IMR-90 (cell line): Measurements from ENCODE around the gene BACE1-AS. TPM values are rescaled to one million over a fixed set of nuclear protein-coding genes. Genes with fewer than 3 reads are reported as not detected.
A peak's percentile ranks its signal among the peaks of the same experiment; 100 is the strongest.

Source experiments
- ATAC-seq: fragments of 200-7000 bp; cut with Tn5 transposase; 2 replicates; pipeline ENCODE4 v1.9.1; 2020; ENCODE audit warnings: low read depth, mild to moderate bottlenecking, moderate library complexity
- BruUV-seq: library from RNA; stranded (reverse); fragments of 400-500 nt; replicated peaks from 2 replicates; lab custom pipeline; 2021; lab: Mats Ljungman, UMichigan
- CTCF ChIA-PET: fragments of 300-600 bp; formaldehyde crosslinking; extraction: SDS; loops from one replicate; lab custom pipeline; 2021; ENCODE audit warnings: antibody characterized with exemption; lab: Yijun Ruan, JAX
- POLR2A ChIA-PET: fragments of 300-600 bp; sonication (Branson Sonifier 250); formaldehyde crosslinking; loops from one replicate; lab custom pipeline; 2022; ENCODE audit warnings: antibody characterized with exemption; ENCODE audit not compliant: unreplicated experiment; lab: Charles Lee
- DNase-seq: peaks from one replicate; pipeline ENCODE4 v3.0.0; 2013
- H2AFZ ChIP-seq: replicated peaks from 2 replicates; pipeline ENCODE3; 2013; ENCODE audit warnings: low read length, mild to moderate bottlenecking; ENCODE audit not compliant: poor library complexity
- H2AK5ac ChIP-seq: 2 replicates; pipeline ENCODE4 v1.6.1; 2013; ENCODE audit warnings: low read depth, low read length, inconsistent platforms
- H2AK9ac ChIP-seq: replicated peaks from 2 replicates; pipeline ENCODE3; 2013; ENCODE audit warnings: mild to moderate bottlenecking, low read depth, low read length, moderate library complexity; ENCODE audit not compliant: poor library complexity
- H2BK120ac ChIP-seq: 2 replicates; pipeline ENCODE4 v1.6.1; 2013; ENCODE audit warnings: low read depth, low read length, inconsistent platforms
- H2BK15ac ChIP-seq: 3 replicates; pipeline ENCODE4 v1.6.1; 2013; ENCODE audit warnings: low read depth, low read length, inconsistent platforms
- H2BK20ac ChIP-seq: 2 replicates; pipeline ENCODE4 v1.6.1; 2013; ENCODE audit warnings: low read depth, mild to moderate bottlenecking, inconsistent platforms, low read length, moderate library complexity
- H2BK5ac ChIP-seq: 2 replicates; pipeline ENCODE4 v1.6.1; 2013; ENCODE audit warnings: mild to moderate bottlenecking, low read depth, low read length, inconsistent platforms; ENCODE audit not compliant: poor library complexity, severe bottlenecking
- H3K14ac ChIP-seq: replicated peaks from 2 replicates; pipeline ENCODE4 v1.6.1; 2013; ENCODE audit warnings: low read depth, low read length, inconsistent platforms
- H3K18ac ChIP-seq: 2 replicates; pipeline ENCODE4 v1.6.1; 2013; ENCODE audit warnings: low read depth, low read length, control low read depth
- H3K23ac ChIP-seq: 2 replicates; pipeline ENCODE4 v1.6.1; 2013; ENCODE audit warnings: low read depth, low read length, inconsistent platforms
- H3K27ac ChIP-seq: 2 replicates; pipeline ENCODE4 v1.5.1; 2013; ENCODE audit warnings: mild to moderate bottlenecking, control low read depth, low read length; ENCODE audit not compliant: insufficient read depth
- H3K27me3 ChIP-seq: 2 replicates; pipeline ENCODE4 v1.6.1; 2013; ENCODE audit warnings: low read length; ENCODE audit not compliant: control insufficient read depth, insufficient read depth
- H3K36me3 ChIP-seq: 2 replicates; pipeline ENCODE4 v1.6.1; 2013; ENCODE audit warnings: low read length, mixed read lengths; ENCODE audit not compliant: control insufficient read depth, insufficient read depth
- H3K4ac ChIP-seq: 2 replicates; pipeline ENCODE4 v1.6.1; 2013; ENCODE audit warnings: low read depth, low read length, inconsistent platforms
- H3K4me1 ChIP-seq: 2 replicates; pipeline ENCODE4 v1.6.1; 2013; ENCODE audit warnings: low read length, mixed read lengths; ENCODE audit not compliant: control insufficient read depth, insufficient read depth
- H3K4me2 ChIP-seq: 2 replicates; pipeline ENCODE4 v1.6.1; 2013; ENCODE audit warnings: low read depth, mild to moderate bottlenecking, control low read depth, low read length, moderate library complexity
- H3K4me3 ChIP-seq: 2 replicates; pipeline ENCODE4 v1.5.1; 2013; ENCODE audit warnings: low read depth, mild to moderate bottlenecking, control low read depth, low read length, moderate library complexity; ENCODE audit not compliant: insufficient read depth
- H3K56ac ChIP-seq: 2 replicates; pipeline ENCODE4 v1.6.1; 2013; ENCODE audit warnings: low read length, inconsistent platforms; ENCODE audit not compliant: insufficient read depth; ENCODE audit errors: extremely low read depth
- H3K79me1 ChIP-seq, 2 experiments: 2 replicates each; pipeline ENCODE4 v1.6.1; 2013; ENCODE audit warnings: low read length in 2 of 2, inconsistent platforms in 1 of 2, low read depth in 1 of 2
- H3K9ac ChIP-seq: 2 replicates; pipeline ENCODE4 v1.6.1; 2013; ENCODE audit warnings: low read depth, low read length, control low read depth
- H3K9me1 ChIP-seq: 2 replicates; pipeline ENCODE4 v1.6.1; 2013; ENCODE audit warnings: low read length, inconsistent platforms; ENCODE audit not compliant: insufficient read depth
- H3K9me3 ChIP-seq: 2 replicates; pipeline ENCODE4 v1.6.1; 2013; ENCODE audit warnings: low read length; ENCODE audit not compliant: control insufficient read depth, insufficient read depth
- H4K20me1 ChIP-seq: 2 replicates; pipeline ENCODE4 v1.6.1; 2013; ENCODE audit warnings: low read length, inconsistent platforms; ENCODE audit not compliant: insufficient read depth
- H4K5ac ChIP-seq: 2 replicates; pipeline ENCODE4 v1.6.1; 2013; ENCODE audit warnings: mild to moderate bottlenecking, low read depth, low read length, control low read depth
- H4K8ac ChIP-seq, 2 experiments: 2 replicates each; pipeline ENCODE4 v1.6.1; 2013; ENCODE audit warnings: low read depth in 2 of 2, low read length in 2 of 2, control low read depth in 1 of 2, inconsistent platforms in 1 of 2
- H4K91ac ChIP-seq: 2 replicates; pipeline ENCODE4 v1.6.1; 2013; ENCODE audit warnings: low read depth, low read length, inconsistent platforms; ENCODE audit not compliant: insufficient read depth
- MAZ ChIP-seq: IDR thresholded peaks from 2 replicates; pipeline ENCODE4 v1.6.1; 2012; ENCODE audit warnings: low read depth, mild to moderate bottlenecking, low read length, improper control_type of control experiment, moderate library complexity, borderline replicate concordance
- SMC3 ChIP-seq: fragments of 150-350 bp; IDR thresholded peaks from 2 replicates; pipeline ENCODE4 v1.6.1; 2016; ENCODE audit warnings: low read depth, mild to moderate bottlenecking, antibody characterized with exemption, low read length, moderate library complexity
- WGBS, 2 experiments: methylation state at CpG; one replicate each; pipeline versions ENCODE4 v1.1.5 to v1.1.7; 2013; ENCODE audit warnings: missing lambda C conversion rate in 2 of 2; ENCODE audit not compliant: insufficient read length in 1 of 2; ENCODE audit errors: extremely low coverage in 2 of 2; 5-methylcytosine and 5-hydroxymethylcytosine counted together
- dilution Hi-C: fragments of 300-500 bp; cut with HindIII; formaldehyde crosslinking; loops from one replicate; pipeline ENCODE4 v1.14.3; 2018; ENCODE audit warnings: low sequenced_read_pairs; ENCODE audit not compliant: unreplicated experiment
- in situ Hi-C: fragments of 300-500 bp; cut with MboI; formaldehyde crosslinking; loops from 3 replicates; pipeline ENCODE4 v1.14.3; 2019; ENCODE audit warnings: low sequenced_read_pairs, inconsistent platforms, mixed read lengths
- intact Hi-C: fragments of 100-400 bp; cut with micrococcal nuclease; formaldehyde crosslinking; loops from 2 replicates; pipeline ENCODE4 v1.10.0; 2022
- polyA plus RNA-seq, 3 experiments: library from polyadenylated mRNA; depleted of rRNA; stranded (reverse); fragments of >200 nt; gene quantifications; 2 replicates each; pipeline ENCODE4 v1.2.3, GENCODE V29; 2012; ENCODE audit warnings: low replicate concordance in 1 of 3
- total RNA-seq: library from RNA; depleted of rRNA; stranded (reverse); fragments of >200 nt; gene quantifications from 2 replicates; pipeline ENCODE4 v1.2.3, GENCODE V29; 2012

Gene BACE1-AS
- total and polyA plus RNA-seq, 2 of the 4 experiments (the other 2 are of a cell fraction), result 2.7 to 2.9 TPM

DNA sequence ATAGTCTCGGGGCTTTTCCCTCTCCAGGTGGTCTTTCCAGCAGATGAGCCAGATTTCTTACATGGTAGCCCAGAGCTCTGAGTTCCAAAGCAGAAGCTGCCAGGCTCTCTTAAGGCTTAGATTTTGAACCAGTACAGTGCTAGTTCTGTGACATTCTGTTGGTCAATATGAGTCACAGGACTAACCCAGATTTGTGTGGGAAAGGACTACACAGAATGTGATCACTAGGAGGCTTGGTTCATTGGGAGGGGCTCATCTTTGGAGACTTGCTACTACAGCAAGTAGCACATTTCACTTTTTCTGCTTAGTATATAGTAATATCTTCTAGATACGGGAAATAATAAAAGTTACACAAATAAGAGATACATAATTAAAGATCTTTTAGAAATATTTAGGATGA is 34.6 kb upstream of the BACE1-AS start:
- no peak overlapping the region for H3K14ac ChIP-seq
- peaks cover 2% of the 10 kb centered on the region; the same call in 1 of the 2 replicates for H3K4me1 ChIP-seq
- H3K4ac ChIP-seq, result no peak overlapping the region
- no peak overlapping the region for H2AFZ ChIP-seq
- peak; percentile 71 for DNase-seq
- 0 out of 2 replicates have a peak, but pooled peaks cover 3% of the 10 kb centered on the region for H4K20me1 ChIP-seq
- no peaks in the 10 kb centered on the region for H3K9me3 ChIP-seq
- in situ Hi-C loops (no loop called here), dilution Hi-C loops (no loop called here), intact Hi-C loops (no loop called here)
- peaks cover 5% of the 10 kb centered on the region for H3K36me3 ChIP-seq
- H3K9ac ChIP-seq, result no peak overlapping the region
- no peak overlapping the region for H3K56ac ChIP-seq
- no peak overlapping the region for H3K18ac ChIP-seq
- BruUV-seq, result no TSS peak
- H2BK120ac ChIP-seq, result no peak overlapping the region
- whole genome bisulfite sequencing, 2 experiments, result no CpG with 5 or more reads among the region's 2 CpGs
- no peak overlapping the region for H4K91ac ChIP-seq
- CTCF ChIA-PET, result no interaction called here
- H3K23ac ChIP-seq, result no peak overlapping the region
- H2AK5ac ChIP-seq, result no peak overlapping the region
- no peak overlapping the region for H2BK5ac ChIP-seq
- H4K8ac ChIP-seq, result no peak overlapping the region
- H2BK20ac ChIP-seq, result no peak overlapping the region
- POLR2A ChIA-PET, result no interaction called here
- no peak overlapping the region for H3K27ac ChIP-seq
- TF ChIP-seq MAZ (no peak), SMC3 (peak; percentile 4; the same call in 1 of the 2 replicates)
- H3K4me2 ChIP-seq, result no peak overlapping the region
- H3K4me3 ChIP-seq, result no peak overlapping the region
- H3K9me1 ChIP-seq, result no peaks in the 10 kb centered on the region; the same call in 1 of the 2 replicates
- peaks cover 6 to 10% of the 10 kb centered on the region in 2 experiments; a peak in 3 of 4 replicates for H3K79me1 ChIP-seq
- H3K27me3 ChIP-seq, result no peaks in the 10 kb centered on the region
- ATAC-seq, result peak; percentile 56; the same call in 1 of the 2 replicates
- H2BK15ac ChIP-seq, result no peak overlapping the region
- no peak overlapping the region for H2AK9ac ChIP-seq
- no peak overlapping the region for H4K5ac ChIP-seq
